Neural progenitor cell (in vitro differentiated cells): ENCODE data around the gene ST8SIA5. TPM values are rescaled to one million over a fixed set of nuclear protein-coding genes. Genes with fewer than 3 reads are reported as not detected.

ENCODE experiments used
- DNase-seq: peaks from one replicate; pipeline ENCODE4 v3.0.0-alpha.2; 2016; ENCODE audit warnings: low spot score
- H2AFZ ChIP-seq: fragments of 200-600 bp; sonication (generic); replicated peaks from 2 replicates; pipeline ENCODE4 v1.6.1; 2016; ENCODE audit warnings: antibody characterized with exemption
- H3F3A ChIP-seq: fragments of 200-600 bp; sonication (generic); 2 replicates; pipeline ENCODE4 v1.6.1; 2016; ENCODE audit warnings: antibody characterized with exemption, low read depth
- H3K27ac ChIP-seq: fragments of 200-600 bp; sonication (generic); 2 replicates; pipeline ENCODE4 v1.5.1; 2016; ENCODE audit warnings: mild to moderate bottlenecking
- H3K27me3 ChIP-seq: fragments of 200-600 bp; sonication (generic); 2 replicates; pipeline ENCODE4 v1.6.1; 2016; ENCODE audit warnings: mild to moderate bottlenecking, moderate library complexity
- H3K36me3 ChIP-seq: fragments of 200-600 bp; sonication (generic); 2 replicates; pipeline ENCODE4 v1.5.1; 2016
- H3K4me1 ChIP-seq: fragments of 200-600 bp; sonication (generic); 2 replicates; pipeline ENCODE4 v1.6.1; 2016; ENCODE audit warnings: mixed run types
- H3K4me2 ChIP-seq: fragments of 200-600 bp; sonication (generic); 2 replicates; pipeline ENCODE4 v1.6.1; 2016
- H3K4me3 ChIP-seq: fragments of 200-600 bp; sonication (generic); 2 replicates; pipeline ENCODE4 v1.5.1; 2016
- H3K79me2 ChIP-seq: fragments of 200-600 bp; sonication (generic); 2 replicates; pipeline ENCODE4 v1.6.1; 2016; ENCODE audit warnings: low read depth
- H3K9ac ChIP-seq: fragments of 200-600 bp; sonication (generic); 2 replicates; pipeline ENCODE4 v1.6.1; 2016
- H3K9me3 ChIP-seq: fragments of 200-600 bp; sonication (generic); 2 replicates; pipeline ENCODE4 v1.5.1; 2016; ENCODE audit warnings: low read depth
- H4K20me1 ChIP-seq: fragments of 200-600 bp; sonication (generic); 2 replicates; pipeline ENCODE4 v1.6.1; 2016; ENCODE audit warnings: low read depth
- H3K27ac Mint-ChIP-seq: 3 replicates; pipeline ENCODE4 v1.8.0; 2021; ENCODE audit warnings: mixed read lengths
- H3K27me3 Mint-ChIP-seq: 2 replicates; pipeline ENCODE4 v1.8.0; 2022; ENCODE audit warnings: low read depth, mild to moderate bottlenecking, inconsistent platforms, moderate library complexity, mixed read lengths; ENCODE audit not compliant: insufficient read depth
- H3K36me3 Mint-ChIP-seq: 3 replicates; pipeline ENCODE4 v1.8.0; 2021; ENCODE audit warnings: mixed read lengths
- H3K4me1 Mint-ChIP-seq: 3 replicates; pipeline ENCODE4 v1.8.0; 2021; ENCODE audit warnings: mixed read lengths
- H3K4me3 Mint-ChIP-seq: 3 replicates; pipeline ENCODE4 v1.8.0; 2021; ENCODE audit warnings: mild to moderate bottlenecking, moderate library complexity, mixed read lengths
- H3K9me3 Mint-ChIP-seq: 3 replicates; pipeline ENCODE4 v1.8.0; 2020; ENCODE audit warnings: mixed read lengths
- CTCF ChIP-seq: fragments of 200-600 bp; sonication (generic); IDR thresholded peaks from 2 replicates; pipeline ENCODE4 v1.5.1; 2017; ENCODE audit warnings: antibody characterized with exemption, mild to moderate bottlenecking
- EZH2 ChIP-seq: fragments of 200-600 bp; sonication (generic); IDR thresholded peaks from 2 replicates; pipeline ENCODE4 v1.6.1; 2017; ENCODE audit warnings: antibody characterized with exemption, mild to moderate bottlenecking, moderate library complexity
- EZH2phosphoT487 ChIP-seq: fragments of 200-600 bp; sonication (generic); IDR thresholded peaks from 2 replicates; pipeline ENCODE4 v1.6.1; 2017; ENCODE audit warnings: antibody characterized with exemption
- total RNA-seq: library from RNA; depleted of rRNA; stranded (reverse); fragments of >200 nt; gene quantifications from 2 replicates; pipeline ENCODE4 v1.2.3, GENCODE V29; 2015; ENCODE audit warnings: low replicate concordance

Gene ST8SIA5
- total RNA-seq, 1 donor from 2014 or later: 0.04 TPM

DNA sequence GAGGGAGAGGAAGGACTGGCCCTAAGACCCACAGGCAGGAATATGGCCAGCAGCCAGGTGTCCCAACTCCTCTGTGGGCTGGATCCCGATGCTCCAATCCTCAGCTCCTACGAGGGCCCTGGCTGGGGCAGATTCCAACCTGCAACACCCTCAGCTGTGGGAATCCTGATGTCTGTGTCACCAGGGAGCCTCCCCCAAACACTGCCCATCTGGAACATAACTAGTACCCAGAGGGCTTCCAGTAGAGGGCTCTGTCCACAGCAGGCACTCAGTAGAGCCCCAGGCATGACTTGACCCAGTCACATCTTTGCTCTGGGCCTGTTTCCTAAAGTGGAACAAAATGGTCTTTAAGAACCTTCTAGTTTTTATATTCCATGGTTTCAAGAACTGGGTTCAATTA, 79.2 kb downstream of the ST8SIA5 start:
- Histone ChIP-seq H3K4me1 (no peaks in the 10 kb centered on the region), H3K27me3 (no peaks in the 10 kb centered on the region), H2AFZ (no peak overlapping the region), H3K4me3 (no peak overlapping the region), H3K36me3 (no peaks in the 10 kb centered on the region), H3K9ac (no peak overlapping the region), H3K79me2 (no peaks in the 10 kb centered on the region), H4K20me1 (no peaks in the 10 kb centered on the region), H3F3A (no peaks in the 10 kb centered on the region), H3K9me3 (no peaks in the 10 kb centered on the region), H3K4me2 (no peak overlapping the region), H3K27ac (no peak overlapping the region)
- Mint-ChIP-seq H3K4me1 (peaks cover 10% of the 10 kb centered on the region), H3K36me3 (no peaks in the 10 kb centered on the region), H3K4me3 (no peak overlapping the region), H3K27me3 (peaks cover 12% of the 10 kb centered on the region), H3K9me3 (no peaks in the 10 kb centered on the region), H3K27ac (no peak overlapping the region)
- TF ChIP-seq CTCF (peak; percentile 19), EZH2 (no peak)
- no peak for DNase-seq

DNA sequence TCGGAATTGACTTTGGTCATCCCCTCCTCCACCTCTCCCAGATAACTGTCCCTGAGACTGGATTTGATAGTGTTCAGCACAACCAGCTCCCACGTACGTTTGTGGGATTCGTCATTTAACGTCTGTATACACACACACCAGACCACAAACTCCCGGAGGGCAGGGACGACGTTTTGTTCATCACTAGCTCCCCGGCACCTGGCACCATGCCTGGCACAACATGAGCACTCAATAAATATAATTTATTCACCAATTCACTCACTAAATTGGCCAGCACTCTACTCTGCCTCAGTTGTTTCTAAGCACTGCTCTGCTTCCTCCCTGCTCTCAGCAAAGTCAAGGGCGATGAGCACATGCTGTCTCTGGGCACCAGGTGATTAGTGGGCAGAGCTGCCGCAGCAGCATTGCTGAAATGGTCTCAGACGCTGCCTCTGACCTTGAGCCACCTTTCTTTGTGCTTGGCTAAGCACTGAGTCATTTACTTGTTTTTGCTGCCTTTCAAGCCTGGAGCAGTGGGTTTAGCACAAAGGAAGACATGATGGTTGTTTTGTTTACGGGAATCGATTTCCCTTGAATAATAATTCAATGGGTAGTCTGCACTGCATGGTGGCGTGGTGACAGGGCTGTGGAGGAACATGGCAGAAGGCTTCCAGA, 80.5 kb downstream of the ST8SIA5 start:
- Mint-ChIP-seq H3K4me1 (peaks cover 16% of the 10 kb centered on the region), H3K9me3 (no peaks in the 10 kb centered on the region), H3K4me3 (no peak overlapping the region), H3K27me3 (peaks cover 12% of the 10 kb centered on the region), H3K36me3 (no peaks in the 10 kb centered on the region), H3K27ac (no peak overlapping the region)
- H3F3A ChIP-seq: no peaks in the 10 kb centered on the region
- no peak overlapping the region for H3K9ac ChIP-seq
- H3K36me3 ChIP-seq: no peaks in the 10 kb centered on the region
- no peak for TF ChIP-seq CTCF
- TF ChIP-seq EZH2: no peak
- no peak for TF ChIP-seq EZH2phosphoT487
- H3K79me2 ChIP-seq: no peaks in the 10 kb centered on the region
- no peak overlapping the region for H2AFZ ChIP-seq
- no peak for DNase-seq
- no peak overlapping the region for H3K4me2 ChIP-seq
- no peaks in the 10 kb centered on the region for H3K9me3 ChIP-seq
- no peaks in the 10 kb centered on the region for H4K20me1 ChIP-seq
- H3K27me3 ChIP-seq: no peaks in the 10 kb centered on the region
- no peak overlapping the region for H3K27ac ChIP-seq
- no peaks in the 10 kb centered on the region for H3K4me1 ChIP-seq
- no peak overlapping the region for H3K4me3 ChIP-seq

- Histone ChIP-seq H3K4me3 (no peak overlapping the region), H3K36me3 (no peaks in the 10 kb centered on the region), H3K4me1 (no peaks in the 10 kb centered on the region), H4K20me1 (no peaks in the 10 kb centered on the region), H3K9me3 (no peaks in the 10 kb centered on the region), H3K79me2 (no peaks in the 10 kb centered on the region), H3K27ac (no peak overlapping the region), H3K9ac (no peak overlapping the region), H3F3A (no peaks in the 10 kb centered on the region), H3K27me3 (no peaks in the 10 kb centered on the region), H3K4me2 (no peak overlapping the region), H2AFZ (no peak overlapping the region)
- no peaks in the 10 kb centered on the region for H3K9me3 Mint-ChIP-seq
- H3K27me3 Mint-ChIP-seq: peaks cover 12% of the 10 kb centered on the region
- H3K4me3 Mint-ChIP-seq: no peak overlapping the region
- no peaks in the 10 kb centered on the region for H3K36me3 Mint-ChIP-seq
- no peak overlapping the region for H3K27ac Mint-ChIP-seq
- peaks cover 16% of the 10 kb centered on the region for H3K4me1 Mint-ChIP-seq
- no peak for DNase-seq
- no peak for TF ChIP-seq CTCF
- TF ChIP-seq EZH2: no peak
- no peak for TF ChIP-seq EZH2phosphoT487
Measured at GRCh38 chr18:46675112-46675511, 81.7 kb downstream of the ST8SIA5 start.
